ACHN (cell line): ENCODE results near the gene ALAD.
A peak's percentile ranks its signal among the peaks of the same experiment; 100 is the strongest.
"Not testable (repeated sequence)": the region's sequence is repeated elsewhere in the genome, so short reads cannot be mapped to it uniquely, and the experiment has no call there.

Source experiments
- DNase-seq: peaks from one replicate; pipeline ENCODE4 v3.0.0-alpha.2; 2015
- in situ Hi-C: cut with HindIII; loops from 2 replicates; pipeline ENCODE4 v1.10.0; 2017; ENCODE audit warnings: low sequenced_read_pairs, low pct_ligation_motif_present, low pct_unique_long_range_greater_than_20kb

ALAD gene

GRCh38 chr9:113379094-113379828 lies 21.8 kb downstream of the ALAD start:
- DNase-seq, in situ Hi-C loops: not testable (repeated sequence)

GRCh38 chr9:113376634-113377567 lies 24.2 kb downstream of the ALAD start, which contains the start of gene HDHD3:
Gene HDHD3, minus strand, starts transcription at chr9:113376986. Its CDS starts 2,632 bp downstream, at chr9:113374354.
- DNase-seq = peak; percentile 79
- in situ Hi-C loops = no loop called here

GRCh38 chr9:113375057-113376023 lies 25.7 kb downstream of the ALAD start:
- in situ Hi-C loops = no loop called here

GRCh38 chr9:113373676-113374392 lies 27.2 kb downstream of the ALAD start:
- in situ Hi-C loops = no loop called here

More at GRCh38 chr9:113375057-113376023, 25.7 kb downstream of the ALAD start:
- no peak for DNase-seq

GRCh38 chr9:113373256-113373655 lies 27.8 kb downstream of the ALAD start:
- in situ Hi-C loops = no loop called here
- DNase-seq = no peak

More at GRCh38 chr9:113373676-113374392, 27.2 kb downstream of the ALAD start:
- no peak for DNase-seq

- in situ Hi-C loops = no loop called here
- DNase-seq = no peak
Measured at GRCh38 chr9:113372059-113372458, 29.0 kb downstream of the ALAD start.

GRCh38 chr9:113370806-113371325 lies 30.2 kb downstream of the ALAD start:
- in situ Hi-C loops = no loop called here
- no peak for DNase-seq

GRCh38 chr9:113369855-113370140 lies 31.3 kb downstream of the ALAD start:
- no peak for DNase-seq
- in situ Hi-C loops = no loop called here

GRCh38 chr9:113368982-113369854 lies 31.9 kb downstream of the ALAD start:
- in situ Hi-C loops = no loop called here
- DNase-seq = no peak

GRCh38 chr9:113368348-113368981 lies 32.6 kb downstream of the ALAD start:
- DNase-seq = no peak
- in situ Hi-C loops = no loop called here

- in situ Hi-C loops, DNase-seq: not testable (repeated sequence)
Measured at GRCh38 chr9:113365652-113366051, 35.4 kb downstream of the ALAD start.

- in situ Hi-C loops = no loop called here
- no peak for DNase-seq
Measured at GRCh38 chr9:113364951-113365350, 36.1 kb downstream of the ALAD start.

GRCh38 chr9:113363336-113363735 lies 37.7 kb downstream of the ALAD start:
- no peak for DNase-seq
- in situ Hi-C loops = no loop called here

- no peak for DNase-seq
- in situ Hi-C loops = no loop called here
Measured at GRCh38 chr9:113361304-113362018, 39.6 kb downstream of the ALAD start.

- in situ Hi-C loops = no loop called here
- no peak for DNase-seq
Measured at GRCh38 chr9:113360242-113360842, 40.7 kb downstream of the ALAD start.
